ENCODE measurements around the gene RAB12.

GRCh38 chr18:8619041-8619440, 9.8 kb downstream of the RAB12 start:
- no peak for TF ChIP-seq CTCF (IDR thresholded peaks at IDR 0.05; ENCODE audit: poor library complexity, severe bottlenecking)
- TF ChIP-seq REST (IDR thresholded peaks at IDR 0.05; ENCODE audit: borderline replicate concordance), result no peak
- TF ChIP-seq POLR2AphosphoS5 (IDR thresholded peaks at IDR 0.05), result no peak
- no peak for TF ChIP-seq RAD21 (conservative IDR thresholded peaks at IDR 0.05)
- no peak for TF ChIP-seq EZH2 (IDR thresholded peaks at IDR 0.05; ENCODE audit: borderline replicate concordance, insufficient read depth, low read length, poor library complexity, severe bottlenecking)
